Neuronal stem cell (in vitro differentiated cells): ENCODE measurements around the gene MAPK8IP1.
"Not testable (repeated sequence)": the region's sequence is repeated elsewhere in the genome, so short reads cannot be mapped to it uniquely, and the experiment has no call there.

ENCODE experiments used
- DNase-seq: peaks from one replicate; pipeline ENCODE4 v3.0.0-alpha.2; 2013; ENCODE audit warnings: low spot score
- H2AFZ ChIP-seq: one replicate; pipeline ENCODE4 v1.6.1; 2013; ENCODE audit warnings: mild to moderate bottlenecking, low read length, inconsistent platforms
- H2AK5ac ChIP-seq: 2 replicates; pipeline ENCODE4 v1.6.1; 2013; ENCODE audit warnings: low read depth, mild to moderate bottlenecking, inconsistent platforms, low read length, moderate library complexity, mixed read lengths
- H2BK120ac ChIP-seq: 2 replicates; pipeline ENCODE4 v1.6.1; 2013; ENCODE audit warnings: low read depth, mild to moderate bottlenecking, inconsistent platforms, low read length, moderate library complexity, mixed read lengths
- H2BK12ac ChIP-seq: one replicate; pipeline ENCODE4 v1.6.1; 2013; ENCODE audit warnings: low read length, inconsistent platforms
- H2BK15ac ChIP-seq: 2 replicates; pipeline ENCODE4 v1.6.1; 2013; ENCODE audit warnings: mild to moderate bottlenecking, low read length, inconsistent platforms, mixed read lengths
- H2BK5ac ChIP-seq: one replicate; pipeline ENCODE4 v1.6.1; 2013; ENCODE audit warnings: inconsistent platforms, mild to moderate bottlenecking, low read length, moderate library complexity
- H3K14ac ChIP-seq: one replicate; pipeline ENCODE4 v1.6.1; 2013; ENCODE audit warnings: low read length, inconsistent platforms
- H3K18ac ChIP-seq: 2 replicates; pipeline ENCODE4 v1.6.1; 2013; ENCODE audit warnings: low read length, inconsistent platforms
- H3K23ac ChIP-seq: 2 replicates; pipeline ENCODE4 v1.6.1; 2013; ENCODE audit warnings: low read depth, mild to moderate bottlenecking, mixed read lengths, low read length, inconsistent platforms; ENCODE audit not compliant: poor library complexity
- H3K27ac ChIP-seq: replicated peaks from 3 replicates; pipeline ENCODE4 v1.5.1; 2013; ENCODE audit warnings: low read length, inconsistent platforms
- H3K27me3 ChIP-seq, 3 experiments: 2 replicates each; pipeline ENCODE4 v1.6.1; 2013; ENCODE audit warnings: low read length in 3 of 3, mild to moderate bottlenecking in 2 of 3, inconsistent platforms in 1 of 3, low read depth in 1 of 3, mixed read lengths in 1 of 3, moderate library complexity in 1 of 3; ENCODE audit not compliant: control insufficient read depth in 3 of 3, insufficient read depth in 3 of 3
- H3K36me3 ChIP-seq, 2 donors: replicated peaks in 1 of 2; 2 replicates each; pipeline ENCODE4 v1.6.1; 2013; ENCODE audit warnings: low read length in 2 of 2; ENCODE audit not compliant: control insufficient read depth in 2 of 2, insufficient read depth in 2 of 2
- H3K4ac ChIP-seq: 2 replicates; pipeline ENCODE4 v1.6.1; 2013; ENCODE audit warnings: inconsistent platforms, mild to moderate bottlenecking, low read length, moderate library complexity
- H3K4me1 ChIP-seq, 2 donors: 1 replicate in 1 of 2; 2 replicates in 1 of 2; pipeline ENCODE4 v1.6.1; 2013; ENCODE audit warnings: low read length in 2 of 2, low read depth in 1 of 2; ENCODE audit not compliant: control insufficient read depth in 2 of 2, insufficient read depth in 1 of 2
- H3K4me2 ChIP-seq: one replicate; pipeline ENCODE4 v1.6.1; 2013; ENCODE audit warnings: mild to moderate bottlenecking, low read length, inconsistent platforms; ENCODE audit not compliant: insufficient read depth, poor library complexity, severe bottlenecking
- H3K4me3 ChIP-seq, 2 donors: 2 replicates each; pipeline ENCODE4 v1.5.1; 2013; ENCODE audit warnings: low read length in 2 of 2, mild to moderate bottlenecking in 2 of 2, inconsistent platforms in 1 of 2, moderate library complexity in 1 of 2
- H3K79me1 ChIP-seq: one replicate; pipeline ENCODE4 v1.6.1; 2013; ENCODE audit warnings: low read depth, mild to moderate bottlenecking, inconsistent platforms, low read length, moderate library complexity
- H3K9ac ChIP-seq: one replicate; pipeline ENCODE4 v1.6.1; 2013; ENCODE audit warnings: mild to moderate bottlenecking, low read depth, low read length, inconsistent platforms; ENCODE audit not compliant: poor library complexity
- H3K9me3 ChIP-seq, 2 donors: replicated peaks in 1 of 2; 2 replicates each; pipeline versions ENCODE3 to v1.6.1; 2013; ENCODE audit warnings: low read length in 2 of 2, mild to moderate bottlenecking in 2 of 2, inconsistent platforms in 1 of 2, low read depth in 1 of 2, mixed read lengths in 1 of 2, moderate library complexity in 1 of 2; ENCODE audit not compliant: control insufficient read depth in 2 of 2, insufficient read depth in 1 of 2
- H4K8ac ChIP-seq: one replicate; pipeline ENCODE4 v1.6.1; 2013; ENCODE audit warnings: low read depth, mild to moderate bottlenecking, inconsistent platforms, low read length, moderate library complexity
- H4K91ac ChIP-seq: one replicate; pipeline ENCODE4 v1.6.1; 2013; ENCODE audit warnings: low read length, low read depth, mild to moderate bottlenecking, inconsistent platforms; ENCODE audit not compliant: poor library complexity
- WGBS, 2 donors: extraction: QIAGEN DNeasy Blood & Tissue Kit; methylation state at CpG; one replicate each; pipeline ENCODE4 v1.1.7; 2013; ENCODE audit warnings: missing lambda C conversion rate in 2 of 2, mixed read lengths in 1 of 2; ENCODE audit not compliant: insufficient read length in 2 of 2, insufficient replicate concordance in 1 of 2; ENCODE audit errors: extremely low coverage in 2 of 2; 5-methylcytosine and 5-hydroxymethylcytosine counted together

The MAPK8IP1 gene

DNA sequence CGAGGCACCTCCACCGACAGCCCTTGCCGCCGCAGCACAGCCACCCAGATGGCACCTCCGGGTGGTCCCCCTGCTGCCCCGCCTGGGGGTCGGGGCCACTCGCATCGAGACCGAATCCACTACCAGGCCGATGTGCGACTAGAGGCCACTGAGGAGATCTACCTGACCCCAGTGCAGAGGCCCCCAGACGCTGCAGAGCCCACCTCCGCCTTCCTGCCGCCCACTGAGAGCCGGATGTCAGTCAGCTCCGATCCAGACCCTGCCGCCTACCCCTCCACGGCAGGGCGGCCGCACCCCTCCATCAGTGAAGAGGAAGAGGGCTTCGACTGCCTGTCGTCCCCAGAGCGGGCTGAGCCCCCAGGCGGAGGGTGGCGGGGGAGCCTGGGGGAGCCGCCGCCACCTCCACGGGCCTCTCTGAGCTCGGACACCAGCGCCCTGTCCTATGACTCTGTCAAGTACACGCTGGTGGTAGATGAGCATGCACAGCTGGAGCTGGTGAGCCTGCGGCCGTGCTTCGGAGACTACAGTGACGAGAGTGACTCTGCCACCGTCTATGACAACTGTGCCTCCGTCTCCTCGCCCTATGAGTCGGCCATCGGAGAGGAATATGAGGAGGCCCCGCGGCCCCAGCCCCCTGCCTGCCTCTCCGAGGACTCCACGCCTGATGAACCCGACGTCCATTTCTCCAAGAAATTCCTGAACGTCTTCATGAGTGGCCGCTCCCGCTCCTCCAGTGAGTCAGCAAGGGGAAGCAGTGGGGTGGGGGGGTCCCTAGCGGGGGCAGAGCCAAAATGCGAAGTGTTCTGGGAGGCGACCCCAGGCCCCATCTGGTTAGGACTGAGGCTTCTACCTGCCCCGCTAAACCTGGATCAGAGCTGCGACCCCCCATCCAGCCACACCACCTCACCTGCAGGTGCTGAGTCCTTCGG, 17.3 kb downstream of the MAPK8IP1 start:
- WGBS, 2 donors: no CpG with 5 or more reads among the region's 56 CpGs
- no peaks in the 10 kb centered on the region for H3K9me3 ChIP-seq
- H3K4me1 ChIP-seq: peaks cover 18 to 27% of the 10 kb centered on the region in 2 donors
- H3K9ac ChIP-seq: peak overlapping the region; percentile 40
- no peak overlapping the region for H2AFZ ChIP-seq
- no peak overlapping the region for H2BK120ac ChIP-seq
- H3K36me3 ChIP-seq: peaks cover 15 to 32% of the 10 kb centered on the region in 2 donors
- no peak overlapping the region for H2BK12ac ChIP-seq
- no peak overlapping the region for H4K91ac ChIP-seq
- H3K14ac ChIP-seq: no peak overlapping the region
- no peak overlapping the region for H3K27ac ChIP-seq
- peaks cover 0 to 7% (median 0%) of the 10 kb centered on the region in 3 experiments for H3K27me3 ChIP-seq
- H3K4me3 ChIP-seq: no peak overlapping the region
- H2AK5ac ChIP-seq: no peak overlapping the region
- no peak overlapping the region for H3K4ac ChIP-seq
- H3K4me2 ChIP-seq: no peak overlapping the region
- H2BK15ac ChIP-seq: no peak overlapping the region
- no peak overlapping the region for H2BK5ac ChIP-seq
- H4K8ac ChIP-seq: peak overlapping the region; percentile 10
- peaks cover 3% of the 10 kb centered on the region for H3K79me1 ChIP-seq
- peak overlapping the region; percentile 67 for H3K23ac ChIP-seq
- no peak for DNase-seq
- H3K18ac ChIP-seq: no peak overlapping the region

DNA sequence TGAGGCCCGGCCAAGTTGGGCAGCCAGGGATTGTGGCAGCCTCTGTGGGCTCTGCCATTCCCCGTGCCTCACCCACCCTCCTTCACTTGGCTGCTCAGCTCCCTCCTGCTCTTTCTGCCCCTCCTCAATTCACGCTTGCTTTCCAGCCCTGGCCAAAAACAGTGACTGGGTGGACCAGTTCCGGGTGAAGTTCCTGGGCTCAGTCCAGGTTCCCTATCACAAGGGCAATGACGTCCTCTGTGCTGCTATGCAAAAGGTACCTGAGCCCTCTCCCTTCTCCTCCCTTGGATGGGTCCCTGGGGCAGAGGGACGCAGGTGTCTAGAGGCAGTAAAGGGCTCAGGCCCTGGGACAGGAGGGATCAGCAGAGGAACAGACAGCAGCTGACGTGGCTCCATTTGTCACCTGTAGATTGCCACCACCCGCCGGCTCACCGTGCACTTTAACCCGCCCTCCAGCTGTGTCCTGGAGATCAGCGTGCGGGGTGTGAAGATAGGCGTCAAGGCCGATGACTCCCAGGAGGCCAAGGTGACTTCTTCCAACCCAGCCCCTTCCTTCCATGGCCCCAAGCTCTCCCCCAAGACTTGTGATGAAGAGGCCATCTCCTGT, 19.0 kb downstream of the MAPK8IP1 start:
- Histone ChIP-seq H2BK15ac (no peak overlapping the region), H4K8ac (no peak overlapping the region), H3K4ac (no peak overlapping the region), H2BK120ac (no peak overlapping the region), H3K36me3 (peaks cover 15 to 32% of the 10 kb centered on the region in 2 donors), H3K9ac (no peak overlapping the region), H2BK5ac (no peak overlapping the region), H3K4me3 (no peak overlapping the region), H3K23ac (no peak overlapping the region), H3K27ac (no peak overlapping the region), H3K27me3 (peaks cover 0 to 7% (median 0%) of the 10 kb centered on the region in 3 experiments), H3K4me2 (no peak overlapping the region), H2AK5ac (no peak overlapping the region), H3K79me1 (peaks cover 3% of the 10 kb centered on the region), H2BK12ac (no peak overlapping the region), H3K4me1 (peaks cover 11 to 13% of the 10 kb centered on the region in 2 donors), H3K18ac (no peak overlapping the region), H4K91ac (no peak overlapping the region), H2AFZ (no peak overlapping the region), H3K14ac (no peak overlapping the region), H3K9me3 (no peaks in the 10 kb centered on the region)
- DNase-seq: no peak
- WGBS, 2 donors: no CpG with 5 or more reads among the region's 15 CpGs

GRCh38 chr11:45905095-45905494, 19.6 kb downstream of the MAPK8IP1 start:
- peaks cover 11 to 13% of the 10 kb centered on the region in 2 donors for H3K4me1 ChIP-seq
- no CpG with 5 or more reads among the region's 19 CpGs for WGBS, 2 donors
- no peak overlapping the region for H3K23ac ChIP-seq
- no peak overlapping the region for H3K27ac ChIP-seq
- H3K9ac ChIP-seq: no peak overlapping the region
- H2AFZ ChIP-seq: no peak overlapping the region
- no peak overlapping the region for H2BK15ac ChIP-seq
- DNase-seq: no peak
- H3K9me3 ChIP-seq: no peaks in the 10 kb centered on the region
- H2AK5ac ChIP-seq: no peak overlapping the region
- H3K18ac ChIP-seq: no peak overlapping the region
- no peak overlapping the region for H3K4me3 ChIP-seq
- H3K4ac ChIP-seq: no peak overlapping the region
- H3K36me3 ChIP-seq: peaks cover 15 to 39% of the 10 kb centered on the region in 2 donors
- H3K27me3 ChIP-seq: peaks cover 0 to 7% (median 0%) of the 10 kb centered on the region in 3 experiments
- H2BK5ac ChIP-seq: no peak overlapping the region
- H3K4me2 ChIP-seq: no peak overlapping the region
- no peak overlapping the region for H2BK120ac ChIP-seq
- no peak overlapping the region for H4K8ac ChIP-seq
- H3K79me1 ChIP-seq: peaks cover 3% of the 10 kb centered on the region
- H3K14ac ChIP-seq: no peak overlapping the region
- no peak overlapping the region for H4K91ac ChIP-seq
- no peak overlapping the region for H2BK12ac ChIP-seq

GRCh38 chr11:45905576-45905975, 20.1 kb downstream of the MAPK8IP1 start:
- not testable (repeated sequence) for H2BK120ac ChIP-seq, H3K14ac ChIP-seq, H3K9me3 ChIP-seq, H2AK5ac ChIP-seq, H3K9ac ChIP-seq, H2BK12ac ChIP-seq, H3K4me3 ChIP-seq, DNase-seq, H3K23ac ChIP-seq, H3K18ac ChIP-seq, H3K27me3 ChIP-seq, H3K4me2 ChIP-seq, H3K79me1 ChIP-seq, H2BK15ac ChIP-seq, H4K91ac ChIP-seq, H2BK5ac ChIP-seq, H3K4ac ChIP-seq, H2AFZ ChIP-seq, H4K8ac ChIP-seq, H3K27ac ChIP-seq
- Histone ChIP-seq H3K4me1 (peaks cover 10 to 11% of the 10 kb centered on the region in 2 donors), H3K36me3 (peaks cover 15 to 42% of the 10 kb centered on the region in 2 donors)
- no CpG with 5 or more reads among the region's 6 CpGs for WGBS, 2 donors
